HCT116 (cell line): ENCODE data around the gene RIMBP2. TPM values are rescaled to one million over a fixed set of nuclear protein-coding genes. Genes with fewer than 3 reads are reported as not detected.

Experiments
- ATAC-seq: fragments of 200-7000 bp; cut with Tn5 transposase; 2 replicates; pipeline ENCODE4 v1.9.1; 2020; ENCODE audit warnings: mild to moderate bottlenecking, moderate library complexity
- BruUV-seq: library from RNA; stranded (reverse); fragments of 400-500 nt; replicated peaks from 2 replicates; lab custom pipeline; 2021; lab: Mats Ljungman, UMichigan
- CTCF ChIA-PET: fragments of 300-600 bp; sonication (Branson Sonifier 250); formaldehyde crosslinking; loops from one replicate; lab custom pipeline; 2021; ENCODE audit warnings: antibody characterized with exemption; lab: Charles Lee
- POLR2A ChIA-PET: fragments of 300-600, 350-600 bp; sonication (Branson Sonifier 250); formaldehyde crosslinking; loops from one replicate; lab custom pipeline; 2021; ENCODE audit warnings: antibody characterized with exemption; lab: Charles Lee
- RAD21 ChIA-PET, 2 experiments: fragments of 300-600 bp; sonication (Branson Sonifier 250); formaldehyde crosslinking; loops; one replicate each; lab custom pipeline; 2023; ENCODE audit warnings: low total read pairs in 2 of 2; ENCODE audit not compliant: uncharacterized antibody in 2 of 2, unreplicated experiment in 2 of 2, low non-redundant PET in 1 of 2; lab: Charles Lee
- DNase-seq: peaks from one replicate; pipeline ENCODE4 v3.0.0-alpha.2; 2010; ENCODE audit warnings: low read depth, low spot score
- H2AFZ ChIP-seq: fragments of 200-600 bp; shearing (Covaris generic), sonication (generic); 2 replicates; pipeline ENCODE4 v1.6.1; 2017; ENCODE audit warnings: low read depth, mixed run types, mixed read lengths, antibody characterized with exemption, low read length; ENCODE audit not compliant: poor library complexity, severe bottlenecking
- H3K27ac ChIP-seq: 2 replicates; pipeline ENCODE4 v1.5.1; 2012; ENCODE audit warnings: low read depth, low read length
- H3K27me3 ChIP-seq: fragments of 200-600 bp; sonication (generic); 2 replicates; pipeline ENCODE4 v1.6.1; 2016; ENCODE audit warnings: mixed run types, low read length, mixed read lengths; ENCODE audit not compliant: insufficient read depth
- H3K36me3 ChIP-seq, 2 experiments: fragments of 200-500 bp in 1 of 2; fragments of 200-600 bp in 1 of 2; sonication (Bioruptor generic) in 1 of 2; sonication (generic) in 1 of 2; 2 replicates each; pipeline versions ENCODE4 v1.5.1 to v1.6.1; 2014 to 2016; ENCODE audit warnings: low read length in 2 of 2, inconsistent platforms in 1 of 2, mixed read lengths in 1 of 2, mixed run types in 1 of 2; ENCODE audit not compliant: insufficient read depth in 2 of 2, control insufficient read depth in 1 of 2
- H3K4me1 ChIP-seq, 2 experiments: fragments of 200-600 bp in 1 of 2; sonication (generic) in 1 of 2; 2 replicates each; pipeline versions ENCODE4 v1.5.1 to v1.6.1; 2012 to 2017; ENCODE audit warnings: low read length in 2 of 2, inconsistent platforms in 1 of 2, mild to moderate bottlenecking in 1 of 2, mixed read lengths in 1 of 2, mixed run types in 1 of 2, moderate library complexity in 1 of 2; ENCODE audit not compliant: insufficient read depth in 2 of 2, control insufficient read depth in 1 of 2
- H3K4me2 ChIP-seq: fragments of 200-600 bp; sonication (generic); 2 replicates; pipeline ENCODE4 v1.6.1; 2017; ENCODE audit warnings: mixed run types, low read length, mixed read lengths
- H3K4me3 ChIP-seq, 2 experiments: fragments of 200-600 bp in 1 of 2; sonication (generic) in 1 of 2; replicated peaks in 1 of 2; 2 replicates each; pipeline ENCODE4 v1.5.1; 2011 to 2016; ENCODE audit warnings: low read length in 2 of 2, control low read depth in 1 of 2, low read depth in 1 of 2, mild to moderate bottlenecking in 1 of 2, mixed read lengths in 1 of 2, mixed run types in 1 of 2
- H3K79me2 ChIP-seq: fragments of 200-600 bp; sonication (generic); 2 replicates; pipeline ENCODE4 v1.6.1; 2017; ENCODE audit warnings: mild to moderate bottlenecking, mixed run types, low read length, moderate library complexity, mixed read lengths; ENCODE audit not compliant: insufficient read depth
- H3K9ac ChIP-seq: fragments of 200-600 bp; sonication (generic); 2 replicates; pipeline ENCODE4 v1.6.1; 2016; ENCODE audit warnings: low read length, mixed read lengths
- H3K9me2 ChIP-seq: fragments of 200-600 bp; sonication (generic), shearing (Covaris generic); 2 replicates; pipeline ENCODE4 v1.6.1; 2017; ENCODE audit warnings: mixed run types, mild to moderate bottlenecking, moderate library complexity; ENCODE audit not compliant: insufficient read depth
- H3K9me3 ChIP-seq, 2 experiments: fragments of 200-500 bp in 1 of 2; fragments of 200-600 bp in 1 of 2; sonication (Bioruptor generic) in 1 of 2; sonication (generic) in 1 of 2; 2 replicates each; pipeline ENCODE4 v1.6.1; 2014 to 2017; ENCODE audit warnings: low read length in 2 of 2, mixed read lengths in 2 of 2, inconsistent platforms in 1 of 2, low read depth in 1 of 2, mild to moderate bottlenecking in 1 of 2, mixed run types in 1 of 2, moderate library complexity in 1 of 2; ENCODE audit not compliant: control insufficient read depth in 1 of 2, insufficient read depth in 1 of 2
- H4K20me1 ChIP-seq: fragments of 200-600 bp; sonication (generic), shearing (Covaris generic); 2 replicates; pipeline ENCODE4 v1.6.1; 2017; ENCODE audit warnings: mixed run types, mild to moderate bottlenecking, moderate library complexity; ENCODE audit not compliant: insufficient read depth
- ATF3 ChIP-seq: IDR thresholded peaks from 2 replicates; pipeline ENCODE4 v1.6.1; 2012
- CEBPB ChIP-seq: IDR thresholded peaks from 2 replicates; pipeline ENCODE4 v1.6.1; 2012; ENCODE audit warnings: low read depth
- ELF1 ChIP-seq: IDR thresholded peaks from 2 replicates; pipeline ENCODE4 v1.6.1; 2012; ENCODE audit warnings: low read depth, borderline replicate concordance
- EZH2 ChIP-seq: fragments of 200-600 bp; sonication (generic); IDR thresholded peaks from 2 replicates; pipeline ENCODE4 v1.6.1; 2017; ENCODE audit warnings: antibody characterized with exemption, mixed run types
- SIN3A ChIP-seq: IDR thresholded peaks from 2 replicates; pipeline ENCODE4 v1.6.1; 2012; ENCODE audit warnings: low read depth
- TCF7L2 ChIP-seq: IDR thresholded peaks from 2 replicates; pipeline ENCODE4 v1.7.0; 2011; ENCODE audit warnings: borderline replicate concordance, inconsistent platforms; ENCODE audit not compliant: insufficient read depth, insufficient read length; ENCODE audit errors: extremely low read depth
- YY1 ChIP-seq: IDR thresholded peaks from 2 replicates; pipeline ENCODE4 v1.6.1; 2011; ENCODE audit warnings: low read length, low read depth, moderate library complexity, mild to moderate bottlenecking; ENCODE audit not compliant: insufficient replicate concordance; ENCODE audit errors: extremely low read depth
- ZBTB33 ChIP-seq: IDR thresholded peaks from 2 replicates; pipeline ENCODE4 v1.6.1; 2011; ENCODE audit warnings: mild to moderate bottlenecking, low read length, moderate library complexity; ENCODE audit not compliant: insufficient replicate concordance; ENCODE audit errors: extremely low read depth
- intact Hi-C: fragments of 100-400 bp; cut with micrococcal nuclease; formaldehyde crosslinking; loops from 2 replicates; pipeline ENCODE4 v1.10.0; 2022
- total RNA-seq: library from RNA; stranded (reverse); gene quantifications from one replicate; pipeline ENCODE4 v1.2.1, GENCODE V29; 2021; ENCODE audit not compliant: unreplicated experiment

The RIMBP2 gene
- total RNA-seq, 1 experiment from 2014 or later: not detected

- TF ChIP-seq EZH2: no peak
- no peak for TF ChIP-seq TCF7L2
- no peak for TF ChIP-seq ZBTB33
- no peak for TF ChIP-seq ATF3
Observed at GRCh38 chr12:130489293-130489692, 226.8 kb downstream of the RIMBP2 start (continued).

- no peak overlapping the region for H3K4me2 ChIP-seq
- no peak overlapping the region for H2AFZ ChIP-seq
- H3K36me3 ChIP-seq: no peaks in the 10 kb centered on the region
- no peak for DNase-seq
- no peaks in the 10 kb centered on the region for H3K79me2 ChIP-seq
- H3K27ac ChIP-seq: no peak overlapping the region
- H3K4me1 ChIP-seq: no peaks in the 10 kb centered on the region
- no peak overlapping the region for H3K4me3 ChIP-seq
- ChIA-PET RAD21 (no interaction called here), POLR2A (no interaction called here), CTCF (no interaction called here)
- no peaks in the 10 kb centered on the region for H3K9me3 ChIP-seq
- no peak overlapping the region for H3K9ac ChIP-seq
- no TSS peak for BruUV-seq
- H4K20me1 ChIP-seq: no peaks in the 10 kb centered on the region
- H3K27me3 ChIP-seq: 0 out of 2 replicates have a peak, but pooled peaks cover 9% of the 10 kb centered on the region
- ATAC-seq: no peak
- intact Hi-C loops: no loop called here
- H3K9me2 ChIP-seq: no peaks in the 10 kb centered on the region
- TF ChIP-seq ELF1: no peak
- TF ChIP-seq YY1: no peak
- TF ChIP-seq SIN3A: no peak
- no peak for TF ChIP-seq CEBPB
- TF ChIP-seq TCF7L2: no peak
- no peak for TF ChIP-seq EZH2
Observed at GRCh38 chr12:130488358-130488710, 227.8 kb downstream of the RIMBP2 start.
